ENCODE results near the gene IDI2. TPM values are rescaled to one million over a fixed set of nuclear protein-coding genes. Genes with fewer than 3 reads are reported as not detected.

The IDI2 gene
- total and polyA plus RNA-seq, 8 donors: 0.14 to 0.15 TPM; not detected in 6

DNA sequence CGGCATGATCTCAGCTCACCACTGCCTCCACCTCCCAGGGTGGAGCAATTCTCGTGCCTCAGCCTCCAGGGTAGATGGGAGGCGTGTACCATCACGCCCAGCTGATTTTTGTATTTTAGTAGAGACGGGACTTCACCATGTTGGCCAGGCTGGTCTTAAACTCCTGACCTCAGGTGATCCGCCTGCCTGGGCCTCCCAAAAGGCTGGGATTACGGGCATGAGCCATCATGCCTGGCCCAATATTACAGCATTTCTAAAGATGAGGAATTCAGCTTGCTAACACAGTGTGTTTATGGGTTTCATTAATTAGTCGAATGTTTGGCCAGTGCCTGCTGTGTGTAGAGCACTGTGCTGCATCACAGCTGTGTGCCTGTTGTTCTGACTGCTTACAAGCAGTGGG lies 34.2 kb upstream of the IDI2 start:
- H3K4me1 ChIP-seq: peaks cover 12 to 14% (median 14%) of the 10 kb centered on the region in 3 donors
- H3K27ac ChIP-seq: no peak overlapping the region
- DNase-seq: no peak
- intact Hi-C loops (cut with DNase I): no loop called here
- ATAC-seq: no peak
- no peaks in the 10 kb centered on the region for H3K9me3 ChIP-seq
- WGBS, 2 donors: 95 to 97% methylated on average over 8 of the region's 8 CpGs
- TF ChIP-seq, protein P1, sequence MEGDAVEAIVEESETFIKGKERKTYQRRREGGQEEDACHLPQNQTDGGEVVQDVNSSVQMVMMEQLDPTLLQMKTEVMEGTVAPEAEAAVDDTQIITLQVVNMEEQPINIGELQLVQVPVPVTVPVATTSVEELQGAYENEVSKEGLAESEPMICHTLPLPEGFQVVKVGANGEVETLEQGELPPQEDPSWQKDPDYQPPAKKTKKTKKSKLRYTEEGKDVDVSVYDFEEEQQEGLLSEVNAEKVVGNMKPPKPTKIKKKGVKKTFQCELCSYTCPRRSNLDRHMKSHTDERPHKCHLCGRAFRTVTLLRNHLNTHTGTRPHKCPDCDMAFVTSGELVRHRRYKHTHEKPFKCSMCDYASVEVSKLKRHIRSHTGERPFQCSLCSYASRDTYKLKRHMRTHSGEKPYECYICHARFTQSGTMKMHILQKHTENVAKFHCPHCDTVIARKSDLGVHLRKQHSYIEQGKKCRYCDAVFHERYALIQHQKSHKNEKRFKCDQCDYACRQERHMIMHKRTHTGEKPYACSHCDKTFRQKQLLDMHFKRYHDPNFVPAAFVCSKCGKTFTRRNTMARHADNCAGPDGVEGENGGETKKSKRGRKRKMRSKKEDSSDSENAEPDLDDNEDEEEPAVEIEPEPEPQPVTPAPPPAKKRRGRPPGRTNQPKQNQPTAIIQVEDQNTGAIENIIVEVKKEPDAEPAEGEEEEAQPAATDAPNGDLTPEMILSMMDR (IDR thresholded peaks at IDR 0.05): no peak
- H3K36me3 ChIP-seq: peaks cover 0 to 4% (median 0%) of the 10 kb centered on the region in 3 donors
- FAIRE-seq: no peak
- no peak overlapping the region for H3K4me3 ChIP-seq
- no peaks in the 10 kb centered on the region for H3K27me3 ChIP-seq

GRCh38 chr10:1058017-1058416 lies 32.4 kb upstream of the IDI2 start:
- FAIRE-seq (no peak), ATAC-seq (peak in 1 of 4 donors; percentile 6), DNase-seq (no peak)
- intact Hi-C loops (cut with DNase I): no loop called here
- TF ChIP-seq, protein P1 (IDR thresholded peaks at IDR 0.05): no peak
- Histone ChIP-seq H3K9me3 (no peaks in the 10 kb centered on the region), H3K36me3 (no peaks in the 10 kb centered on the region), H3K4me3 (peak overlapping the region in 2 of 4 donors; percentile 94 to 96), H3K4me1 (peaks cover 20 to 31% (median 27%) of the 10 kb centered on the region in 3 donors), H3K27ac (peak overlapping the region in 1 of 4 donors; percentile 98), H3K27me3 (no peaks in the 10 kb centered on the region)
- 18 to 25% methylated on average over 7 of the region's 7 CpGs for WGBS, 2 donors

DNA sequence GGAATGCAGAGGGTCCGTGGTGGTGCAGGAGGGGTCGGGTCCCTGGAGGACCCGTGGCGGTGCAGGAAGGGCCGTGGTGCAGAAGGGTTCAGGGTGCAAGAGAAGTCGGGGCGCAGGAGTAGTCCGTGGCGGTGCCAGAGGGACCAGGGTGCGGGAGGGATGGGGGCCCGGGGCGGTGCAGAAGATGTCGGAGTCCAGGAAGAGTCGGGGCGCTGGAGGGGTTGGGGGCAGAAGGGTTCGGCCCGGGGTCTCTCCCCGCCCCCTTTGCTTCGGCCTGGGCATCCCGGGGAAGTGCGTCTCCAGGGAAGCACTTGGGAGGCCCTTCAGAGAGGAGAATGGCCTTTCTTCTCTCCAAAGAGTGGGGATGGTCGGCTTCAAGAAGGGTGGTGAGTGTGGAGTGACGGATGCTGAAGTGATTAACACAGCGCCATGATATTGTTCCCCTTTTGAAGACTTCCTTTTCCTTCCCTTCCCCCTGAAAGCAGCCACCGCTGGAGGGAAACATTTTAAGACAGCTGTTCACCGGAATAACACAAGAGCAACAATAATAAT lies 31.5 kb upstream of the IDI2 start:
- Histone ChIP-seq H3K27ac (peak overlapping the region in 2 of 4 donors; percentile 98), H3K36me3 (no peaks in the 10 kb centered on the region), H3K27me3 (no peaks in the 10 kb centered on the region), H3K4me1 (peaks cover 20 to 31% (median 27%) of the 10 kb centered on the region in 3 donors), H3K9me3 (no peaks in the 10 kb centered on the region), H3K4me3 (peak overlapping the region; percentile 68 to 100 (median 95))
- FAIRE-seq (no peak), ATAC-seq (peak in 3 of 4 donors; percentile 14 to 38 (median 26)), DNase-seq (no peak)
- 0 to 1% methylated on average over 21 to 26 of the region's 26 CpGs for WGBS, 2 donors
- intact Hi-C loops (cut with DNase I): no loop called here
- TF ChIP-seq, protein P1 (IDR thresholded peaks at IDR 0.05): no peak

DNA sequence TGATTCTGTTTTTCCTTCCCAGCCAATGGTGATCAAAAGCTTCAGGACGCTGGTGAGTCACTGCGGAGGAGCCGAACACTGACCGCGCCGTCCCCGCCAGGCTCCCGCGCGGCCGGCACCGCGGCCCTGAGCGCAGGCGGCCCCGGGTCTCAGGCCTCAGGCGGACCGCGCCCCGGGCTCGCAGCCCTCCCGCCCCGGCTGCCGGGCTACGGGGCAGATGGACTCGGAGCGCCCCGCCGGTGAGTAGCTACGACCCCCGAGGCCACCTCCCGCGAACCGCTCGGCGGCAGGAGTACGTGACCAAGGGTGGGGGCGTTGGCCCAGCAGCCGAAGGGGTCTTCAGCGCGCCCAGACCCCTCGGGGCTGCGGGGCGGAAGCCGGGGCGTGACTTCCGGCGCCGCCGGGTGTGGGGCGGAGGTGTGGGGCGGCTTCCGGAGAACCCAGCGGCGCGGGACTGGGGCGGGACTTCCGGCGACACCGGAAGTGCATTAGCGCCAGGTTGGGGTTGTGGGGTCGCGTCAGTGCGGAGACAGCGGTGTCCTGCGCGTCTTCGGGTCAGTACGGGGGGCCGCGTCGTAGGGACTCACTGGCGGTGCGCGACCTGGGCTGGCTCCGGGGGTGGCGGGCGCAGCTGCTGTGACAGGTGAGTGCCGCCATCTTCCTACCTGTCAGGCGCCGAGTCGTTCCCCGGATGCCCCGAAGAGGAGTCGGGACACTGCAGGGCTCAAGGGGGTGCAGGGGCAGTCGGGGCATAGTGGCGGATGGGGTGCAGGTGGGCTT lies 30.9 kb upstream of the IDI2 start, which contains the start of gene WDR37:
Gene WDR37 (plus strand): TSS at position 60 of the 780 bp plus-strand sequence. CDS start 15,771 bp downstream, outside the sequence.
- H3K4me3 ChIP-seq: peak within 1 kb of the TSS; percentile 68 to 100 (median 95)
- WGBS, 2 donors: 0 to 1% methylated on average over 76 to 87 of the region's 87 CpGs
- FAIRE-seq (no peak), DNase-seq (peak; percentile 78 to 93 (median 84)), ATAC-seq (peak; percentile 96 to 97 (median 97))
- H3K9me3 ChIP-seq: no peaks in the 10 kb centered on the region
- peaks cover 0 to 1% (median 0%) of the 10 kb centered on the region in 3 donors for H3K36me3 ChIP-seq
- intact Hi-C loops (cut with DNase I): no loop called here
- TF ChIP-seq, protein P1 (IDR thresholded peaks at IDR 0.05): no peak
- H3K27ac ChIP-seq: peak within 1 kb of the TSS; percentile 95 to 98 (median 98)
- no peaks in the 10 kb centered on the region for H3K27me3 ChIP-seq
- H3K4me1 ChIP-seq: peaks cover 20 to 33% (median 27%) of the 10 kb centered on the region in 3 donors

Measured in pancreas (tissue), 10 donors.